ENCODE data around the gene CD86.

- TF ChIP-seq DACH1 (IDR thresholded peaks at IDR 0.05; ENCODE audit: partially characterized antibody) (no peak), MAZ (CRISPR knock-in tag; conservative IDR thresholded peaks at IDR 0.05 in 1 of 2, IDR thresholded peaks at IDR 0.05 in 1 of 2) (no peak), SMARCA4 (IDR thresholded peaks at IDR 0.05) (no peak), CTCF (IDR thresholded peaks at IDR 0.05 in 2 of 3, conservative IDR thresholded peaks at IDR 0.05 in 1 of 3; ENCODE audit: insufficient read depth in 2 of 3, low read depth in 1 of 3, low read length in 3 of 3) (no peak), TFAM (CRISPR knock-in tag; conservative IDR thresholded peaks at IDR 0.05) (no peak), RAD21 (CRISPR knock-in tag; conservative IDR thresholded peaks at IDR 0.05 in 1 of 2, IDR thresholded peaks at IDR 0.05 in 1 of 2) (no peak), ZC3H4 (CRISPR knock-in tag; IDR thresholded peaks at IDR 0.05; ENCODE audit: borderline replicate concordance) (no peak), ESRRA (IDR thresholded peaks at IDR 0.05; ENCODE audit: borderline replicate concordance, low read depth) (no peak), RCOR1 (IDR thresholded peaks at IDR 0.05; ENCODE audit: borderline replicate concordance in 1 of 2, low read depth in 2 of 2, low read length in 2 of 2) (no peak)
These were observed 39.0 kb downstream of the CD86 start for GRCh38 chr3:122094125-122094524.
